ENCODE measurements around the gene CDK6. TPM values are rescaled to one million over a fixed set of nuclear protein-coding genes. Genes with fewer than 3 reads are reported as not detected.

CDK6 gene
- total and polyA plus RNA-seq, 2 of the 8 experiments (the other 6 are each of a cell fraction or from before 2014, with no cell fraction given): 5.9 to 18.9 TPM

DNA sequence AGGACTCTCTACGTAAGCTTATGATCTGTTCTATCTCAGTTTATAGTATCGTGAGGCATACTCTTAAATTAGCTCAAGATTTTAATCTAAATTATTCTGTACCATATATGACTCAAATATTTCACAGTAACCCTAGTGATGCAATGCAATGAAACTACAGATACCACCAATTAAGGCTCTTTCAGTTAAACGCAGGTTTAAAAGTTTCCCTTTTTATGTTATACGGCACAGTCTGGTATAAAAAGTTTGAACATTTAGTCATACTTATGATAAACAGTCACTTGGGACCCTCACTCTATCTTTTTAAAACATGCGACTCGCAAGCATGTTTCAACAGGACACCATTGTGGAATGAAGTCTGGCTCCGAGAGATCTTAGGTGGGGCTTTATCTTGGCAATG is 107.2 kb downstream of the CDK6 start:
- no peak overlapping the region for H4K5ac ChIP-seq (ENCODE audit: insufficient read length, low read depth, low read length)
- H3K9ac ChIP-seq (replicated peaks in 1 of 4; ENCODE audit: extremely low read depth in 1 of 4, low read depth in 3 of 4, low read length in 3 of 4): no peak overlapping the region
- no peak overlapping the region for H2BK5ac ChIP-seq (ENCODE audit: low read depth, low read length)
- H4K8ac ChIP-seq (ENCODE audit: extremely low read depth, insufficient read depth, low read length): no peak overlapping the region
- H2AFZ ChIP-seq (ENCODE audit: low read length): no peak overlapping the region
- H3K27ac ChIP-seq (ENCODE audit: low read depth, low read length): no peak overlapping the region
- no peak overlapping the region for H2BK120ac ChIP-seq (replicated peaks; ENCODE audit: low read depth, low read length)
- no peak overlapping the region for H2AK5ac ChIP-seq (ENCODE audit: low read depth, low read length)
- peaks cover 0 to 6% (median 2%) of the 10 kb centered on the region in 4 experiments; a peak in 3 of 7 replicates for H3K4me1 ChIP-seq (replicated peaks in 1 of 4; ENCODE audit: control insufficient read depth in 3 of 4, insufficient read depth in 4 of 4, low read length in 3 of 4)
- H4K91ac ChIP-seq (replicated peaks; ENCODE audit: insufficient read length, low read length): no peak overlapping the region
- no peaks in the 10 kb centered on the region for H3K9me3 ChIP-seq (ENCODE audit: insufficient read depth in 2 of 2, low read depth in 1 of 2, low read length in 1 of 2)
- H3K27me3 ChIP-seq (replicated peaks in 1 of 4; ENCODE audit: control insufficient read depth in 3 of 4, extremely low read depth in 1 of 4, insufficient read depth in 3 of 4, low read length in 3 of 4): peaks cover 0 to 5% (median 0%) of the 10 kb centered on the region in 4 experiments; a peak in 1 of 7 replicates
- H3K4ac ChIP-seq (replicated peaks; ENCODE audit: insufficient read length, low read depth, low read length): no peak overlapping the region
- H3K23me2 ChIP-seq (ENCODE audit: low read depth, low read length): no peaks in the 10 kb centered on the region
- H3K56ac ChIP-seq (replicated peaks; ENCODE audit: insufficient read length, low read depth, low read length): no peak overlapping the region
- no peak overlapping the region for H3K18ac ChIP-seq (ENCODE audit: extremely low read depth, low read length)
- WGBS, 2 experiments (ENCODE audit: extremely low coverage in 1 of 2, insufficient coverage in 1 of 2, insufficient read length in 1 of 2, insufficient replicate concordance in 2 of 2, low coverage in 1 of 2, low lambda C conversion rate in 2 of 2, missing lambda C conversion rate in 1 of 2): 95% methylated on average over 7 of the region's 7 CpGs; no CpG with 5 or more reads in 1 of the 2 experiments
- no peaks in the 10 kb centered on the region for H3K79me1 ChIP-seq (ENCODE audit: low read depth, low read length)
- H2BK15ac ChIP-seq (ENCODE audit: low read length): no peak overlapping the region
- H3K23ac ChIP-seq (ENCODE audit: insufficient read length): no peak overlapping the region
- no peaks in the 10 kb centered on the region for H4K20me1 ChIP-seq (replicated peaks in 1 of 2; ENCODE audit: control insufficient read depth in 1 of 2, insufficient read depth in 2 of 2, low read length in 2 of 2)
- H3K4me3 ChIP-seq (ENCODE audit: extremely low read depth in 1 of 4, insufficient read depth in 2 of 4, low read depth in 3 of 4, low read length in 4 of 4): no peak overlapping the region
- H3K36me3 ChIP-seq (ENCODE audit: control insufficient read depth in 2 of 4, insufficient read depth in 4 of 4, low read length in 3 of 4): peaks cover 0 to 7% (median 4%) of the 10 kb centered on the region in 4 experiments; a peak in 3 of 8 replicates
- H3K79me2 ChIP-seq (ENCODE audit: control insufficient read depth in 1 of 2, insufficient read depth in 2 of 2, low read length in 2 of 2): no peaks in the 10 kb centered on the region
- no peak overlapping the region for H2BK20ac ChIP-seq (ENCODE audit: low read length)
- FAIRE-seq (no peak), DNase-seq (ENCODE audit: low read depth in 1 of 2, low spot score in 2 of 2) (no peak)
- H3K4me2 ChIP-seq (ENCODE audit: insufficient read depth in 1 of 2, low read depth in 2 of 2, low read length in 2 of 2): no peak overlapping the region
- no peak overlapping the region for H3K14ac ChIP-seq (ENCODE audit: insufficient read length)
- ChIA-PET CTCF (ENCODE audit: partially characterized antibody) (interaction anchor here (1.6 kb wide), 1 partner anchor 12 kb away, joined by 6 read pairs; no protein-coding TSS in a partner anchor), POLR2A (ENCODE audit: partially characterized antibody) (no interaction called here)
- no peak overlapping the region for H2BK12ac ChIP-seq (ENCODE audit: low read depth, low read length)
- TF ChIP-seq NRF1 (IDR thresholded peaks at IDR 0.05; ENCODE audit: low read depth, low read length): no peak
- TF ChIP-seq CHD1 (IDR thresholded peaks at IDR 0.05; ENCODE audit: low read depth, low read length): no peak
- no peak for TF ChIP-seq CBX5 (IDR thresholded peaks at IDR 0.05; ENCODE audit: low read depth, low read length)
- no peak for TF ChIP-seq ZNF274 (IDR thresholded peaks at IDR 0.05; ENCODE audit: borderline replicate concordance, extremely low read depth, low read length)
- TF ChIP-seq, protein P1, sequence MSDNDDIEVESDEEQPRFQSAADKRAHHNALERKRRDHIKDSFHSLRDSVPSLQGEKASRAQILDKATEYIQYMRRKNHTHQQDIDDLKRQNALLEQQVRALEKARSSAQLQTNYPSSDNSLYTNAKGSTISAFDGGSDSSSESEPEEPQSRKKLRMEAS (IDR thresholded peaks at IDR 0.05): no peak
- no peak for TF ChIP-seq RAD21 (IDR thresholded peaks at IDR 0.05 in 1 of 2, conservative IDR thresholded peaks at IDR 0.05 in 1 of 2; ENCODE audit: low read depth in 2 of 2, low read length in 2 of 2)
- TF ChIP-seq JUN (IDR thresholded peaks at IDR 0.05; ENCODE audit: low read depth, low read length): no peak

Measured in H1 (cell line).